ENCODE data around the gene PAPPA. TPM values are rescaled to one million over a fixed set of nuclear protein-coding genes. Genes with fewer than 3 reads are reported as not detected.

PAPPA gene
- total and polyA plus RNA-seq, 2 of the 8 experiments (the other 6 are each of a cell fraction or from before 2014, with no cell fraction given) = 0.18 to 0.63 TPM

DNA sequence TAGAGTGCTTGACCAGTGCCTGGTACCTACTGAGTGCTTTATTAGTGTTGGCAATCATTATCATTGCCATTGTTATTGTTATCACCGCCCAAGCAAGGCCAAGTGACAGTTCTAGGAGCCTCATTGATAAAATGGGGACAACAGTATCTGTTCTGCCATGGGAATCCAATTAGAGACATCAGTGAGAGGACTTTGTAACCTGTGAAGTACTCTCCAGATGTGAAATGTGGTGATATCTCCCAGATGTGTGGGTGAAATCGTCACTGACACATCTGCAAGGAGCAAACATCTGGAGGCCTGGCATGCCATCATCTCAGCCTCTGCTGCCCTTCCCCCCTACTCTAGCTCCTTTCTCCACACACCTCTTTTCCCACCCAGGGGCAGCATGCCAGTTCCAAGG, 260.8 kb downstream of the PAPPA start:
- no peak overlapping the region for H3K4me3 ChIP-seq (ENCODE audit: extremely low read depth in 1 of 4, insufficient read depth in 2 of 4, low read depth in 3 of 4, low read length in 4 of 4)
- no peak overlapping the region for H2BK120ac ChIP-seq (replicated peaks; ENCODE audit: low read depth, low read length)
- no peaks in the 10 kb centered on the region for H3K4me1 ChIP-seq (replicated peaks in 1 of 4; ENCODE audit: control insufficient read depth in 3 of 4, insufficient read depth in 4 of 4, low read length in 3 of 4)
- peaks cover 0 to 2% of the 10 kb centered on the region in 2 experiments for H4K20me1 ChIP-seq (replicated peaks in 1 of 2; ENCODE audit: control insufficient read depth in 1 of 2, insufficient read depth in 2 of 2, low read length in 2 of 2)
- H4K5ac ChIP-seq (ENCODE audit: insufficient read length, low read depth, low read length) = no peak overlapping the region
- H3K4ac ChIP-seq (replicated peaks; ENCODE audit: insufficient read length, low read depth, low read length) = no peak overlapping the region
- no peaks in the 10 kb centered on the region for H3K36me3 ChIP-seq (ENCODE audit: control insufficient read depth in 2 of 4, insufficient read depth in 4 of 4, low read length in 3 of 4)
- no peak for DNase-seq (ENCODE audit: low read depth in 1 of 2, low spot score in 2 of 2)
- H3K27ac ChIP-seq (ENCODE audit: low read depth, low read length) = no peak overlapping the region
- no peaks in the 10 kb centered on the region for H3K79me2 ChIP-seq (ENCODE audit: control insufficient read depth in 1 of 2, insufficient read depth in 2 of 2, low read length in 2 of 2)
- H3K9me3 ChIP-seq (ENCODE audit: insufficient read depth in 2 of 2, low read depth in 1 of 2, low read length in 1 of 2) = no peaks in the 10 kb centered on the region
- no peaks in the 10 kb centered on the region for H3K23me2 ChIP-seq (ENCODE audit: low read depth, low read length)
- H3K56ac ChIP-seq (replicated peaks; ENCODE audit: insufficient read length, low read depth, low read length) = no peak overlapping the region
- no peak overlapping the region for H4K91ac ChIP-seq (replicated peaks; ENCODE audit: insufficient read length, low read length)
- no peak overlapping the region for H2BK15ac ChIP-seq (ENCODE audit: low read length)
- no peaks in the 10 kb centered on the region for H3K27me3 ChIP-seq (replicated peaks in 1 of 4; ENCODE audit: control insufficient read depth in 3 of 4, extremely low read depth in 1 of 4, insufficient read depth in 3 of 4, low read length in 3 of 4)
- H2BK12ac ChIP-seq (ENCODE audit: low read depth, low read length) = no peak overlapping the region
- no peak overlapping the region for H2BK5ac ChIP-seq (ENCODE audit: low read depth, low read length)
- H3K23ac ChIP-seq (ENCODE audit: insufficient read length) = no peak overlapping the region
- POLR2A ChIA-PET (ENCODE audit: partially characterized antibody) = no interaction called here
- no peak overlapping the region for H2AFZ ChIP-seq (ENCODE audit: low read length)
- H4K8ac ChIP-seq (ENCODE audit: extremely low read depth, insufficient read depth, low read length) = no peak overlapping the region
- no peak overlapping the region for H3K4me2 ChIP-seq (ENCODE audit: insufficient read depth in 1 of 2, low read depth in 2 of 2, low read length in 2 of 2)
- H3K9ac ChIP-seq (replicated peaks in 1 of 4; ENCODE audit: extremely low read depth in 1 of 4, low read depth in 3 of 4, low read length in 3 of 4) = no peak overlapping the region
- H3K14ac ChIP-seq (ENCODE audit: insufficient read length) = no peak overlapping the region
- FAIRE-seq = no peak
- H3K18ac ChIP-seq (ENCODE audit: extremely low read depth, low read length) = no peak overlapping the region
- CTCF ChIA-PET (ENCODE audit: partially characterized antibody) = no interaction called here
- no peak overlapping the region for H2AK5ac ChIP-seq (ENCODE audit: low read depth, low read length)
- no peak overlapping the region for H2BK20ac ChIP-seq (ENCODE audit: low read length)
- no peaks in the 10 kb centered on the region for H3K79me1 ChIP-seq (ENCODE audit: low read depth, low read length)
- whole genome bisulfite sequencing, 2 experiments (ENCODE audit: extremely low coverage in 1 of 2, insufficient coverage in 1 of 2, insufficient read length in 1 of 2, insufficient replicate concordance in 2 of 2, low coverage in 1 of 2, low lambda C conversion rate in 2 of 2, missing lambda C conversion rate in 1 of 2) = 71% methylated on average over 2 of the region's 2 CpGs; no CpG with 5 or more reads in 1 of the 2 experiments
- no peak for TF ChIP-seq CBX5 (IDR thresholded peaks at IDR 0.05; ENCODE audit: low read depth, low read length)
- no peak for TF ChIP-seq RBBP5 (IDR thresholded peaks at IDR 0.05; ENCODE audit: borderline replicate concordance, low read depth, low read length)
- no peak for TF ChIP-seq YY1 (IDR thresholded peaks at IDR 0.05; ENCODE audit: low read depth, low read length)
- TF ChIP-seq NRF1 (IDR thresholded peaks at IDR 0.05; ENCODE audit: low read depth, low read length) = no peak
- TF ChIP-seq NANOG (IDR thresholded peaks at IDR 0.05; ENCODE audit: insufficient read depth, low read depth, low read length, poor library complexity, severe bottlenecking) = no peak
- TF ChIP-seq, protein P1, sequence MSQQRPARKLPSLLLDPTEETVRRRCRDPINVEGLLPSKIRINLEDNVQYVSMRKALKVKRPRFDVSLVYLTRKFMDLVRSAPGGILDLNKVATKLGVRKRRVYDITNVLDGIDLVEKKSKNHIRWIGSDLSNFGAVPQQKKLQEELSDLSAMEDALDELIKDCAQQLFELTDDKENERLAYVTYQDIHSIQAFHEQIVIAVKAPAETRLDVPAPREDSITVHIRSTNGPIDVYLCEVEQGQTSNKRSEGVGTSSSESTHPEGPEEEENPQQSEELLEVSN (IDR thresholded peaks at IDR 0.05) = no peak
- no peak for TF ChIP-seq TEAD4 (IDR thresholded peaks at IDR 0.05; ENCODE audit: low read depth, low read length)
- no peak for TF ChIP-seq KDM1A (IDR thresholded peaks at IDR 0.05; ENCODE audit: borderline replicate concordance, low read length)
- no peak for TF ChIP-seq USF2 (IDR thresholded peaks at IDR 0.05; ENCODE audit: low read length)
- TF ChIP-seq, protein P2, sequence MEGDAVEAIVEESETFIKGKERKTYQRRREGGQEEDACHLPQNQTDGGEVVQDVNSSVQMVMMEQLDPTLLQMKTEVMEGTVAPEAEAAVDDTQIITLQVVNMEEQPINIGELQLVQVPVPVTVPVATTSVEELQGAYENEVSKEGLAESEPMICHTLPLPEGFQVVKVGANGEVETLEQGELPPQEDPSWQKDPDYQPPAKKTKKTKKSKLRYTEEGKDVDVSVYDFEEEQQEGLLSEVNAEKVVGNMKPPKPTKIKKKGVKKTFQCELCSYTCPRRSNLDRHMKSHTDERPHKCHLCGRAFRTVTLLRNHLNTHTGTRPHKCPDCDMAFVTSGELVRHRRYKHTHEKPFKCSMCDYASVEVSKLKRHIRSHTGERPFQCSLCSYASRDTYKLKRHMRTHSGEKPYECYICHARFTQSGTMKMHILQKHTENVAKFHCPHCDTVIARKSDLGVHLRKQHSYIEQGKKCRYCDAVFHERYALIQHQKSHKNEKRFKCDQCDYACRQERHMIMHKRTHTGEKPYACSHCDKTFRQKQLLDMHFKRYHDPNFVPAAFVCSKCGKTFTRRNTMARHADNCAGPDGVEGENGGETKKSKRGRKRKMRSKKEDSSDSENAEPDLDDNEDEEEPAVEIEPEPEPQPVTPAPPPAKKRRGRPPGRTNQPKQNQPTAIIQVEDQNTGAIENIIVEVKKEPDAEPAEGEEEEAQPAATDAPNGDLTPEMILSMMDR (IDR thresholded peaks at IDR 0.05; ENCODE audit: control extremely low read depth in 1 of 3, insufficient read depth in 1 of 3, low read depth in 1 of 3, low read length in 3 of 3) = no peak

Measured in H1 (cell line).